Central memory CD8-positive, alpha-beta T cell (primary cell): ENCODE measurements around the gene GJC2.

Experiments
- ATAC-seq: fragments of 150-1000 bp; cut with Tn5 transposase; replicated peaks from 2 replicates; pipeline ENCODE4 v1.10.0; 2022; ENCODE audit warnings: mild to moderate bottlenecking, moderate FRiP score, moderate number of reproducible peaks; ENCODE audit not compliant: poor library complexity, severe bottlenecking; ENCODE audit errors: extremely low read depth
- DNase-seq, 2 donors: peaks; one replicate each; pipeline ENCODE4 v3.0.0; 2021; ENCODE audit warnings: low spot score in 2 of 2
- H3K27ac Mint-ChIP-seq: one replicate; pipeline ENCODE4 v1.8.0; 2022; ENCODE audit warnings: low read depth, mild to moderate bottlenecking, moderate library complexity, mixed read lengths
- H3K27me3 Mint-ChIP-seq: one replicate; pipeline ENCODE4 v1.8.0; 2022; ENCODE audit warnings: mixed read lengths
- H3K36me3 Mint-ChIP-seq: one replicate; pipeline ENCODE4 v1.8.0; 2022; ENCODE audit warnings: mild to moderate bottlenecking, moderate library complexity, mixed read lengths; ENCODE audit not compliant: insufficient read depth
- H3K4me1 Mint-ChIP-seq: one replicate; pipeline ENCODE4 v1.8.0; 2022; ENCODE audit warnings: mixed read lengths
- H3K4me3 Mint-ChIP-seq: one replicate; pipeline ENCODE4 v1.8.0; 2022; ENCODE audit warnings: mild to moderate bottlenecking, moderate library complexity, mixed read lengths
- H3K9me3 Mint-ChIP-seq: one replicate; pipeline ENCODE4 v1.8.0; 2022; ENCODE audit warnings: mixed read lengths

GJC2 gene

GRCh38 chr1:228149406-228150119 lies at the start of gene GJC2:
GJC2 (plus strand) TSS chr1:228149930; CDS start chr1:228157759, 7,829 bp downstream.
- H3K4me1 Mint-ChIP-seq, result peaks cover 11% of the 10 kb centered on the region
- DNase-seq (no peak), ATAC-seq (no peak)
- peak within 1 kb of the TSS; percentile 22 for H3K27ac Mint-ChIP-seq
- no peaks in the 10 kb centered on the region for H3K27me3 Mint-ChIP-seq
- no peaks in the 10 kb centered on the region for H3K9me3 Mint-ChIP-seq
- no peak within 1 kb of the TSS for H3K4me3 Mint-ChIP-seq
- peaks cover 32% of the 10 kb centered on the region for H3K36me3 Mint-ChIP-seq

- H3K27ac Mint-ChIP-seq, result peak overlapping the region; percentile 96
- H3K27me3 Mint-ChIP-seq, result no peaks in the 10 kb centered on the region
- no peak for ATAC-seq
- H3K9me3 Mint-ChIP-seq, result no peaks in the 10 kb centered on the region
- DNase-seq, result no peak
- H3K4me3 Mint-ChIP-seq, result peak overlapping the region; percentile 90
- peaks cover 26% of the 10 kb centered on the region for H3K4me1 Mint-ChIP-seq
- H3K36me3 Mint-ChIP-seq, result peaks cover 64% of the 10 kb centered on the region
Measured at GRCh38 chr1:228100822-228101613, 48.7 kb upstream of the GJC2 start.

GRCh38 chr1:228101614-228101993 lies 48.1 kb upstream of the GJC2 start:
- peaks cover 61% of the 10 kb centered on the region for H3K36me3 Mint-ChIP-seq
- H3K9me3 Mint-ChIP-seq, result no peaks in the 10 kb centered on the region
- H3K4me1 Mint-ChIP-seq, result peaks cover 25% of the 10 kb centered on the region
- H3K4me3 Mint-ChIP-seq, result peak overlapping the region; percentile 90
- H3K27me3 Mint-ChIP-seq, result no peaks in the 10 kb centered on the region
- H3K27ac Mint-ChIP-seq, result peak overlapping the region; percentile 96
- no peak for ATAC-seq
- no peak for DNase-seq

GRCh38 chr1:228101994-228102790 lies 47.5 kb upstream of the GJC2 start:
- Mint-ChIP-seq H3K27me3 (no peaks in the 10 kb centered on the region), H3K4me1 (peaks cover 25% of the 10 kb centered on the region), H3K4me3 (peak overlapping the region; percentile 90), H3K27ac (peak overlapping the region; percentile 96), H3K36me3 (peaks cover 60% of the 10 kb centered on the region), H3K9me3 (no peaks in the 10 kb centered on the region)
- ATAC-seq, result peak; percentile 52
- peak; percentile 40 to 43 for DNase-seq

GRCh38 chr1:228102791-228103620 lies 46.7 kb upstream of the GJC2 start, which contains the start of gene C1orf35:
C1orf35 (minus strand) TSS chr1:228103325; CDS start chr1:228103227, 98 bp downstream.
- peak; percentile 86 to 88 for DNase-seq
- Mint-ChIP-seq H3K9me3 (no peaks in the 10 kb centered on the region), H3K4me1 (peaks cover 25% of the 10 kb centered on the region), H3K4me3 (peak within 1 kb of the TSS; percentile 90), H3K27ac (peak within 1 kb of the TSS; percentile 96), H3K27me3 (no peaks in the 10 kb centered on the region), H3K36me3 (peaks cover 52% of the 10 kb centered on the region)
- peak; percentile 72 for ATAC-seq

GRCh38 chr1:228104526-228105269 lies 45.0 kb upstream of the GJC2 start:
- Mint-ChIP-seq H3K4me1 (peaks cover 28% of the 10 kb centered on the region), H3K36me3 (peaks cover 48% of the 10 kb centered on the region), H3K27me3 (no peaks in the 10 kb centered on the region)

GRCh38 chr1:228105270-228105995 lies 44.3 kb upstream of the GJC2 start:
- DNase-seq, result no peak
- ATAC-seq, result no peak
- no peak overlapping the region for H3K4me3 Mint-ChIP-seq
- no peaks in the 10 kb centered on the region for H3K9me3 Mint-ChIP-seq
- H3K27me3 Mint-ChIP-seq, result no peaks in the 10 kb centered on the region
- peaks cover 42% of the 10 kb centered on the region for H3K36me3 Mint-ChIP-seq
- H3K27ac Mint-ChIP-seq, result peak overlapping the region; percentile 29
- H3K4me1 Mint-ChIP-seq, result peaks cover 33% of the 10 kb centered on the region

More at GRCh38 chr1:228104526-228105269, 45.0 kb upstream of the GJC2 start:
- no peak for DNase-seq
- H3K27ac Mint-ChIP-seq, result peak overlapping the region; percentile 29
- ATAC-seq, result no peak
- peak overlapping the region; percentile 90 for H3K4me3 Mint-ChIP-seq
- no peaks in the 10 kb centered on the region for H3K9me3 Mint-ChIP-seq

- Mint-ChIP-seq H3K4me1 (peaks cover 29% of the 10 kb centered on the region), H3K9me3 (no peaks in the 10 kb centered on the region), H3K36me3 (peaks cover 36% of the 10 kb centered on the region), H3K4me3 (no peak overlapping the region), H3K27me3 (no peaks in the 10 kb centered on the region), H3K27ac (no peak overlapping the region)
- ATAC-seq (no peak), DNase-seq (no peak)
Measured at GRCh38 chr1:228105996-228106799, 43.5 kb upstream of the GJC2 start.

- Mint-ChIP-seq H3K36me3 (peaks cover 32% of the 10 kb centered on the region), H3K9me3 (no peaks in the 10 kb centered on the region), H3K27ac (no peak overlapping the region), H3K27me3 (no peaks in the 10 kb centered on the region), H3K4me3 (no peak overlapping the region), H3K4me1 (peaks cover 24% of the 10 kb centered on the region)
- no peak for DNase-seq
- ATAC-seq, result no peak
Measured at GRCh38 chr1:228106800-228107054, 43.0 kb upstream of the GJC2 start.

GRCh38 chr1:228107636-228108035 lies 42.1 kb upstream of the GJC2 start:
- Mint-ChIP-seq H3K27ac (peak overlapping the region; percentile 88), H3K36me3 (peaks cover 28% of the 10 kb centered on the region), H3K4me1 (peaks cover 23% of the 10 kb centered on the region), H3K27me3 (no peaks in the 10 kb centered on the region), H3K4me3 (peak overlapping the region; percentile 83), H3K9me3 (no peaks in the 10 kb centered on the region)
- DNase-seq (no peak), ATAC-seq (no peak)
